Duodenal mucosa (tissue), 2 donors: Measurements from ENCODE around the gene LRRC74B.

Experiments used
- H3K27ac ChIP-seq: one replicate; pipeline ENCODE4 v1.7.0; 2013; ENCODE audit warnings: low read depth, low read length
- H3K27me3 ChIP-seq, 2 donors: one replicate each; pipeline ENCODE4 v1.7.0; 2013; ENCODE audit warnings: low read length in 2 of 2, control low read depth in 1 of 2; ENCODE audit not compliant: insufficient read depth in 2 of 2, control insufficient read depth in 1 of 2
- H3K36me3 ChIP-seq, 2 donors: one replicate each; pipeline ENCODE4 v1.7.0; 2013; ENCODE audit warnings: low read length in 2 of 2, control low read depth in 1 of 2; ENCODE audit not compliant: insufficient read depth in 2 of 2, control insufficient read depth in 1 of 2
- H3K4me1 ChIP-seq, 2 donors: one replicate each; pipeline ENCODE4 v1.7.0; 2013; ENCODE audit warnings: low read length in 2 of 2, control low read depth in 1 of 2; ENCODE audit not compliant: insufficient read depth in 2 of 2, control insufficient read depth in 1 of 2
- H3K4me3 ChIP-seq, 2 donors: one replicate each; pipeline ENCODE4 v1.7.0; 2013; ENCODE audit warnings: low read length in 2 of 2, low read depth in 1 of 2
- H3K9ac ChIP-seq, 2 donors: one replicate each; pipeline ENCODE4 v1.7.0; 2013; ENCODE audit warnings: low read length in 2 of 2, low read depth in 1 of 2
- H3K9me3 ChIP-seq, 2 donors: one replicate each; pipeline ENCODE4 v1.7.0; 2013; ENCODE audit warnings: low read length in 2 of 2, control low read depth in 1 of 2; ENCODE audit not compliant: control insufficient read depth in 1 of 2

The LRRC74B gene, protein sequence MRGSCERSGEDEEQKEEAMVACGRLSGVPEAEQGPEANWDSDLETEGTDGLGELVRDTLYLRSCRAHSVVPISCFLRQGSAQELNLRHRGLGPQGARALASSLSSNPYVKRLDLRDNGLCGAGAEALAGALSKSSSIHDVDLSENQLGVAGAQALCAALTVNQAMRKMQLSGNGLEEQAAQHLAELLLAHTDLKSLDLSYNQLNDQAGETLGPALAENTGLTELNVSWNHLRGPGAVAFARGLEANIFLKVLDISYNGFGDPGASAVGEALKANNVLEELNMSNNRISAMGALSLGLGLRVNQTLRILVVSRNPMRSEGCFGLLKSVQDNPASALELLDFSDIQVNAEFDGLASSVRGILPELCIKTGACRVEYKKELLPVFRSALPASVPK

DNA sequence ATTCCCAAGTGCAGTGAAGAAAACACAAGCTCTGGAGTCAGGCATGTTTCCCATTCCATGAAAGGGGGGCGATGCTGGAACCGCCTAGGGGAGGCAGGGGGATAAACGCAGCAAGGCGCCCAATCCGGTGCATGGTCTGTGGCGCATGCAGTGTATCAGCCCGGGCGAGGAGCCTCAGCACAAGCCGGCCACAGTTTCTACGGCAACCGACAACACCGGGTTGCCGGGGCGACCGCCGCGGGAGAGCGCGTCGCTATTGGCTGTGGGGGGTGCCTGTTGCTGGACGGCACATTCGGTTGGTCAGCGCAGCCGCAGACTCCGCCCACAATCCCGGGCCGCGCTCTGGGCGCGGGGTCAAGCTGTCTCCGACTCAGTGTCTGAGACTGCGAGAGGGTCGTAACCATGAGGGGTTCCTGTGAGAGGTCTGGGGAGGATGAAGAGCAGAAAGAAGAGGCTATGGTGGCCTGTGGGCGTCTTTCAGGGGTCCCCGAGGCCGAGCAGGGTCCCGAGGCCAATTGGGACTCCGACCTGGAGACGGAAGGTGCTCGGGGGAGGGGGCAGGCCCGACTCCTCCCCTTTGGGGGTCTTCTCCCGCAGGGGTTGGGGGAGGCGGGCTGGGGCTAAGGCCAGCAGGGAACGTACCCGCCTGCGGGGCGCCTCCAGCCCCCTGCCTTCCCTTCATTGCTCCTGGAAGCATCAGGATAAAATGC is at the start of gene LRRC74B:
LRRC74B (plus strand) TSS at position 362 of the 710 bp plus-strand sequence; CDS start at position 403, 41 bp downstream.
- Histone ChIP-seq H3K27ac (no peak within 1 kb of the TSS), H3K9me3 (no peaks in the 10 kb centered on the region), H3K36me3 (no peaks in the 10 kb centered on the region), H3K27me3 (no peaks in the 10 kb centered on the region), H3K9ac (no peak within 1 kb of the TSS), H3K4me1 (peaks cover 24 to 25% of the 10 kb centered on the region in 2 donors), H3K4me3 (peak within 1 kb of the TSS; percentile 56 to 70)

DNA sequence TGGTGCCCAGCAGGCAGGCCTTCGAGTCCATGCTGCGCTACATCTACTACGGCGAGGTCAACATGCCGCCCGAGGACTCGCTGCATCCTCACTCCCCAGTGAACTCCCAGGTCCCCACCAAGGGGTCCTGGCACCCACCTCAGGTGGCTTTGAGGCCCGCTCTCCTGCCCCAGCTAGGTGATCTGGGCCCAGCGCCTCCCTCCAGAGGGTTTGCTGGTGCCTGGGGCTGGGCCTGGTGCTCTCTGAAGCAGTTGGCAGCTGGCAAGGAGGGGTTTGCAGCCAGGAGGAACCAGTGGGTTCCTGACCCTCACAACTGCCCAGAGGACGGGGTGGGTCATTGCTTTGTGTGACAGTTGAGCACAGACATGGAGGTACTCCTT is 49.7 kb upstream of the LRRC74B start:
- Histone ChIP-seq H3K4me1 (peaks cover 12 to 16% of the 10 kb centered on the region in 2 donors), H3K27me3 (no peaks in the 10 kb centered on the region), H3K4me3 (no peak overlapping the region), H3K27ac (no peak overlapping the region), H3K36me3 (peaks cover 18 to 80% of the 10 kb centered on the region in 2 donors), H3K9me3 (no peaks in the 10 kb centered on the region), H3K9ac (no peak overlapping the region)

DNA sequence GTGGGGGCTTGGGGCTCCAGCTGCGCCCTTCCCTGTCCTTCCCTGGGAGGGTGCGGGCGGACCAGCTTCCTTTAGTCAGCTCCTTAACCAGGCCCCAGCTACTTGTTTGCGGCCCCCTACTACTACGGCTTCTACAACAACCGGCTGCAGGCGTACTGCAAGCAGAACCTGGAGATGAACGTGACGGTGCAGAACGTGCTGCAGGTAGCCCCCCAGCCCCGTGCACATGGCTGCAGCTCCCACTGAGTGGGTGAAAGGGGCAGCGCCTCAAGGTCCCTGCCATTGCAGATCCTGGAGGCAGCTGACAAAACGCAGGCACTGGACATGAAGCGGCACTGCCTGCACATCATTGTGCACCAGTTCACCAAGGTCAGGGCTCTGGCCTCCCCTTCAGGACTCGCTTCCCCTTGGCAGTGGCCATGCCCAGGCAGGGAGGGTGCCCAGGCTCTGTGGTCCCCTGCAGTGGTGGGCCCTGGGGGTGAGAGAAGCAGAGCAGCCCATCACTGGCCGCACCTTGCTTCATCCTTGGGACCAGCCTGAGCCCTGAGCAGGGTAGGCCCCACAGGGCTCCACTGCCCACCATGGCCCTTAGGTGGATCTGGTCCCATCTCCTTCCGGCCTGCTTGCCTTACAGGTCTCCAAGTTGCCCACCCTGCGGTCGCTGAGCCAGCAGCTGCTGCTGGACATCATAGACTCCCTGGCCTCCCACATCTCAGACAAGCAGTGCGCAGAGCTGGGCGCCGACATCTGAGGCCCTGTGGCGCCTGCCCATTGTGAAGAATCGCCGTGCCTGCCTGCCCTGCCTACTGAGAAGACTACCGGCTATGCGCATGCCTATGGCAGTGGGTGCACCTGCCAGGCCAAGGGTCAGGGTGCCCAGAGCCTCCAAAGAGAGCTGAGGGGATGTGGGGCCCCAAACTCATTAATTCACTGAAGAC is 48.9 kb upstream of the LRRC74B start:
- H3K4me3 ChIP-seq, result no peak overlapping the region
- no peak overlapping the region for H3K27ac ChIP-seq
- no peaks in the 10 kb centered on the region for H3K27me3 ChIP-seq
- H3K9ac ChIP-seq, result no peak overlapping the region
- H3K9me3 ChIP-seq, result no peaks in the 10 kb centered on the region
- H3K36me3 ChIP-seq, result peaks cover 15 to 71% of the 10 kb centered on the region in 2 donors
- peaks cover 12 to 22% of the 10 kb centered on the region in 2 donors for H3K4me1 ChIP-seq

DNA sequence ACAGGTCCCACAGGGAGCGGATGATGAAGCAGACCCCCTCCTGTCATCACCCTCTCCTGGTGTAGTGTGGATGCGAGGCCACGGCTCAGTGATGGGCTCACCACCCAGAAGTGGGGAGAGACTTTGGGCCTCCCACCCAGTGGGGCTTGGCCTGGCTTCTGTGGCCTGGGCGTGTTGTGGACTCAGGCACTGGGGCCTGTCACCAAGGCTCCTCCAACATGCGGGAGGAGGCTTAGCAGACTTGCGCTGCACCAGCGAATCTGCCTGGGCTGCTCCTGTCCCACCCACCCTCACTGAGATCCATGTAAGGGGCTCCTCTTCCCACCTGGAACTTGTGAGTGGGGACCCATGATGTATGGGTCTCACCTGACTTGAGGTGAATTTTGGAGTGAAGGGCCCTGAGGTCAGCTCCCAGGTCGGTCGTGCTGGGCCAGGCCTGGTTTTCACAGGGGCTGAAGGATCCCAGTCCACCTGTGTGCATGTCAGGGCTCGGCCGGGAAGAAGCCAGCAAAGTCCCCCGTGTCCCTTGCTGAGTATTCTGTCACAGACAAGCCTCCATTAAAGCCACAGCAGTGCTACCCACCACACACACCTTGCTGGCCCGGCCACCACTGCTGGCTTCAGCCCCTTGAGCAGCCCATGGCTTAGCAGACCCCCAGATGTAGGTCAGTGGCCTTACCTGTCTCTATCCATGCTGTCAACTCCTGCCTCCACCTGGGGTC is 48.0 kb upstream of the LRRC74B start:
- no peak overlapping the region for H3K4me3 ChIP-seq
- H3K9me3 ChIP-seq, result no peaks in the 10 kb centered on the region
- peaks cover 8 to 63% of the 10 kb centered on the region in 2 donors for H3K36me3 ChIP-seq
- H3K27me3 ChIP-seq, result no peaks in the 10 kb centered on the region
- no peak overlapping the region for H3K9ac ChIP-seq
- H3K4me1 ChIP-seq, result peaks cover 12 to 23% of the 10 kb centered on the region in 2 donors
- no peak overlapping the region for H3K27ac ChIP-seq

DNA sequence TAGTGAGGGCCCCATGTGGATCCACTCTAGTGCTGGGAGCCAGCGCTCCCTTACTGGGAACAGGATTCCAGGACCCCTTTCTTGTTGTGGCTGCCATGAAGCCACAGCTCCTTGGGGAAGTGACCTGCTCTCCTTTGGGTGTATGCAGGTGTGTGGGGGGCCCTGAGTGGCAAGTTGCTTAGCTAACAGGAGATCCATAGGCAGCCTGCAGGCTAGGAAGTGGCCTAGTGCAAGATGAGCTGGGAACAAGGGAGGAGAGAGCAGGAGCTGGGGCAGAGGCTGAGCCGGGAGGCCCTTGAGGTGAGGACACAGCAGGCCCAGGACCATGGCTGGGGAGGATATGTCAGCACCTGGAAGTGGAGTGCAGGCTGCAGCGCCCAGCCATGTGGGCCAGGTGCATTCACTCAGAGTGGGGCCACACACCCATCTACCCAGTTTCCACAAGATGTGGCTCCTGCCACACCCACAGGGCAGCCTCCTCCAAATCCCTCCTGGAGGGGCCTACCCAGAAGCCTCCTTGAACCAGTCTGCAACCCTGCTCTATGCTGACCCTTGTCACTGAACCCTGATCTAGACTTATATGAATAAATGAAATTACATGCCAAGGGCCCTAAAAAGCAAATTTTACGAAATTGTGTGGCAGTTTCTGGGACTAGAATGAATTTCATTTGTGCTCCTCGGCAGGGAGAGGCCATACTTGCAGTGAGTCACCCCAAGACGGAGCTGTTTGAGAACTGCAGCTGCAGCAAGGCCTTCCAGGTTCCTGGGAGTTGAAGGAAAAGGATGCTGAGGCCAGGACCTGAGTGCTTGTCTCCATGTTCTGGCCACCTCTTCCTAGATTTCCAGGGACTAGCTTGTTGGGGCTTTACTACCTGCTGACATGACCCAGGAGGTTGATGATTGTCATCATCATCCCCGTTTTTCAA is 47.1 kb upstream of the LRRC74B start:
- no peak overlapping the region for H3K27ac ChIP-seq
- H3K4me3 ChIP-seq, result no peak overlapping the region
- no peak overlapping the region for H3K9ac ChIP-seq
- H3K27me3 ChIP-seq, result no peaks in the 10 kb centered on the region
- H3K9me3 ChIP-seq, result no peaks in the 10 kb centered on the region
- H3K4me1 ChIP-seq, result peaks cover 22 to 32% of the 10 kb centered on the region in 2 donors
- peaks cover 5 to 53% of the 10 kb centered on the region in 2 donors for H3K36me3 ChIP-seq

DNA sequence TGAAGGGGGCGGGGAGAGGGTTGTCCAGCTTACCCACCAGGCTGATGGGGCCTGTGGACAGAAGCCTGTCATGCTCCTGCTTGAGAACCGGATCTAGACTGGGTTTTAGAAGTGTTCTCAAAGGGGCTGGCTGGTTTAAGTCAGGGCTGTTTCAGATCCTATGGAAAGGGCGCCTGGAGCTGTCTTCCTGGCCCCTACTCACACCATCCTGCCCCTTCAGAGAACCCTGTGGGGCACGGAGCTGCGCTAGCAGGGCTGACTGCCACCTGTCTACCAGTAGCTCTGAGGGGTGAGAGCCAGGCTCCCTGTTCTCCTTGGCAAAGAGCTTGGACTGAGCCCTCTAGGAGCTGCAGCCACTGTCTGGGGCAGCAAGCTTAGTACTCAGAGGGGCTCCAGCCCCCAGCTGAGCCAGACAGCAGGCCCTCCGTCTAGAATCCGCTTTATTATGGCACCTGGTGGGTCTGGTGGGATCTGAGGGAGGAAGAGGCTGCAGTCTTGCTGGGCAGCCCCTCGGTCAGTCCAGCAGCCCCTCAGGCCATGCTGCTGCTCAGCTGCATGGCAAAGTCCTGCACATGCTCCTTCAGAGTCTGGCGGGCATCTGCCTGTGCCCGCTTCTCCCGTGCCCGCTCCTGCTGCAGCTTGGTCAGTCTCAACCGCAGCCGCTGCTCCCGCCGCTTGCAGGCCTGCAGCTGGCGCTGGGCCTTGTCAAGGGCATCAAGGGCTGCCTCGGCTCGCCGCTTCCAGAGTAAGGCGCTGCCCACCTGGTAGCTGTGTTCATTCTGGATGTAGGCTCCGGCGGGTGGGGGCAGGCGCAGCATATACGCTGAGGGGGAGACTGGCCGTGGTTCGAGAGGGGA is 46.2 kb upstream of the LRRC74B start:
- Histone ChIP-seq H3K27me3 (no peaks in the 10 kb centered on the region), H3K27ac (no peak overlapping the region), H3K9ac (no peak overlapping the region), H3K36me3 (peaks cover 5 to 47% of the 10 kb centered on the region in 2 donors), H3K4me3 (no peak overlapping the region), H3K4me1 (peaks cover 25 to 36% of the 10 kb centered on the region in 2 donors), H3K9me3 (no peaks in the 10 kb centered on the region)

DNA sequence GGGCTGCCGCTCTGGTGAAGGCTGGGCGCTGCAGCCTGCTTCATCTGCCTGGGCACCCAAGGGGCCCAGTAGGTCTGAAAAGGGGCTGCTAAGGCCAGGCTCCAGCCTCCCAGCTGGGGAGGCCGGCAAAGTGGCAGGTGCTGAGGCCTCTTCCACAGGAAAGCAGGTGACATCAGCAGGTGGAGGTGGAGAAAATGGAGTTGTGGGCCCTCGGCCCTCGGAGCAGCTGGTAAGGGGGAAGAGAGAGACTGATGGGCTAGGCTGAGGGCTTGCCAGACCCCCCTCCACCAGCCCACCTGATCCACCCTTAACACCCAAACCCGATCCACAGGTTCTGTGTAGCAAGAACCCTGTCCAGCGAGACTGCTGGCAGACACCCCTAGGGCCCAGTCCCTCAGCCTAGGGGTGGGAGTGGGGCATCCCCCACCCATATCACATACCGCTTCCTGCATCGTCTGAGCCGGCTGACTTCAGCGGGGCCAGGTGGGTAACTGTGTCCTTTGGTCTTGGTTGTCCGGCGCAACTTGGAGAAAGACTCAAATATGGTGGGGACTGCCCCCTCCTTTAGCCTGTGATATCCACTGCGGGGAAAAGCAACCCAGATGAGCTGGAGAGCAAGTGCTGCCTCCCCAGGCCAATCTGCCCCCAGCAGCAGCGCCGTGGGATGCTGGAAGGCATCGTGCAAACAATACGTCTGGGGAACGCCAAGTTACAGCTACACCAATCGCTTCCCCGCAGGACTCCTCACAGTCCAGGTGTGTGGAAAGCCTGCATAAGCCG is 45.3 kb upstream of the LRRC74B start:
- Histone ChIP-seq H3K9ac (peak overlapping the region; percentile 93 to 94), H3K9me3 (no peaks in the 10 kb centered on the region), H3K36me3 (peaks cover 5 to 42% of the 10 kb centered on the region in 2 donors), H3K4me1 (peaks cover 25 to 36% of the 10 kb centered on the region in 2 donors), H3K27me3 (no peaks in the 10 kb centered on the region), H3K27ac (no peak overlapping the region), H3K4me3 (peak overlapping the region; percentile 89 to 93)
